Panc1 (cell line): Measurements from ENCODE around the gene FFAR3.

Experiments
- POLR2AphosphoS5 ChIP-seq: IDR thresholded peaks from 2 replicates; pipeline ENCODE4 v1.6.1; 2012; ENCODE audit warnings: mild to moderate bottlenecking, low read depth, low read length, moderate library complexity
- REST ChIP-seq, 2 experiments: IDR thresholded peaks; 2 replicates each; pipeline ENCODE4 v1.6.1; 2011 to 2012; ENCODE audit warnings: low read depth in 2 of 2, control low read depth in 1 of 2, low read length in 1 of 2, mild to moderate bottlenecking in 1 of 2, moderate library complexity in 1 of 2; ENCODE audit not compliant: insufficient read depth in 1 of 2
- SIN3A ChIP-seq: IDR thresholded peaks from 2 replicates; pipeline ENCODE4 v1.6.1; 2012; ENCODE audit warnings: low read depth, mild to moderate bottlenecking, low read length, moderate library complexity, borderline replicate concordance; ENCODE audit not compliant: insufficient read depth
- TF ChIP-seq, protein P1 (sequence below): fragments of 450-650 bp; IDR thresholded peaks from 2 replicates; pipeline ENCODE4 v1.5.1; 2017; ENCODE audit warnings: mild to moderate bottlenecking

DNA sequence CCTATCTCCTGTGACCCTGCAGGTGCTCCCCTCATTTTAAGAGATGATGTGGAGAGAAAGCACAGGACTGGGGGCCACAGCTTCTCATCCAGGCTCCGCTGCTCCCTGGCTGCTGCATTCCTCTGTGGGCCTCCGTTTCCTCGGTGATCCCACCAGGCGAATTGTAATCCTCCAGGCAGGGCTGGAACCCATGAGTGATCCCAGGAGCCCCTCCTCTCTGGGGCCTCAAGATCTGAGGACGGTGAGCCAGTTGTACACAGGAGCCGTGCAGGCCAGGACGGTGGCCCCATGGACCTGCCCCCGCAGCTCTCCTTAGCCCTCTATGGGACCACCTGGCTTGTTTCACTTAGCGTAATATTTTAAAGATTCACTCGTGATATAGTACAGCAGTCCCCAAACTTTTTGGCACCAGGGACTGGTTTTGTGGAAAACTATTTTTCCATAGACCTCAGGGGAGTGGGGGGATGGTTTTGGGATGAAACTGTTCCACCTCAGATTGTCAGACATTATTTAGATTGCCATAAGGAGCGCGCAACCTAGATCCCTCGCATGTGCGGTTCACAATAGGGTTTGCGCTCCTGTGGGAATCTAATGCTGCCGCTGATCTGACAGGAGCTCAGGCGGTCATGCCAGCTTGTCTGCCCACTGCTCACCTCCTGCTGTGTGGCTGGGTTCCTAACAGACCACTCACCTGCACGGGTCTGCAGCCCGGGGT is 5.6 kb downstream of the FFAR3 start:
- TF ChIP-seq, protein P1, sequence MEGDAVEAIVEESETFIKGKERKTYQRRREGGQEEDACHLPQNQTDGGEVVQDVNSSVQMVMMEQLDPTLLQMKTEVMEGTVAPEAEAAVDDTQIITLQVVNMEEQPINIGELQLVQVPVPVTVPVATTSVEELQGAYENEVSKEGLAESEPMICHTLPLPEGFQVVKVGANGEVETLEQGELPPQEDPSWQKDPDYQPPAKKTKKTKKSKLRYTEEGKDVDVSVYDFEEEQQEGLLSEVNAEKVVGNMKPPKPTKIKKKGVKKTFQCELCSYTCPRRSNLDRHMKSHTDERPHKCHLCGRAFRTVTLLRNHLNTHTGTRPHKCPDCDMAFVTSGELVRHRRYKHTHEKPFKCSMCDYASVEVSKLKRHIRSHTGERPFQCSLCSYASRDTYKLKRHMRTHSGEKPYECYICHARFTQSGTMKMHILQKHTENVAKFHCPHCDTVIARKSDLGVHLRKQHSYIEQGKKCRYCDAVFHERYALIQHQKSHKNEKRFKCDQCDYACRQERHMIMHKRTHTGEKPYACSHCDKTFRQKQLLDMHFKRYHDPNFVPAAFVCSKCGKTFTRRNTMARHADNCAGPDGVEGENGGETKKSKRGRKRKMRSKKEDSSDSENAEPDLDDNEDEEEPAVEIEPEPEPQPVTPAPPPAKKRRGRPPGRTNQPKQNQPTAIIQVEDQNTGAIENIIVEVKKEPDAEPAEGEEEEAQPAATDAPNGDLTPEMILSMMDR: no peak
- TF ChIP-seq POLR2AphosphoS5 (no peak), REST (IDR thresholded peaks at IDR 0.05; ENCODE audit: insufficient read depth in 1 of 2, low read depth in 2 of 2, low read length in 1 of 2) (no peak), SIN3A (no peak)
